ENCODE measurements around the gene CYP1A2. TPM values are rescaled to one million over a fixed set of nuclear protein-coding genes. Genes with fewer than 3 reads are reported as not detected.

The CYP1A2 gene
- total RNA-seq, 3 donors from 2014 or later (not counting 1 experiment from before 2014, with no cell fraction given) = not detected

GRCh38 chr15:74783072-74783807 is 34.6 kb downstream of the CYP1A2 start:
- Mint-ChIP-seq H3K9me3 (no peaks in the 10 kb centered on the region), H3K36me3 (no peaks in the 10 kb centered on the region), H3K27me3 (ENCODE audit: low read depth in 2 of 2) (no peaks in the 10 kb centered on the region), H3K4me3 (peak overlapping the region; percentile 97), H3K27ac (peak overlapping the region; percentile 95 to 100), H3K4me1 (peaks cover 81 to 90% of the 10 kb centered on the region in 2 donors)
- intact Hi-C loops (cut with micrococcal nuclease) = loop anchor here (10.0 kb wide), 2 partner anchors 422 to 672 kb away; partner anchors contain the start of genes C15orf39 and SIN3A
- Histone ChIP-seq H3K4me1 (ENCODE audit: control insufficient read depth, insufficient read depth, low read length) (peaks cover 87% of the 10 kb centered on the region), H3K9me3 (ENCODE audit: control insufficient read depth, insufficient read depth, low read length) (no peaks in the 10 kb centered on the region), H3K27ac (ENCODE audit: low read length) (peak overlapping the region; percentile 94), H3K36me3 (ENCODE audit: control insufficient read depth, insufficient read depth, low read length) (peaks cover 3% of the 10 kb centered on the region), H3K4me3 (ENCODE audit: low read length) (peak overlapping the region; percentile 92), H3K27me3 (ENCODE audit: control insufficient read depth, insufficient read depth, low read length) (no peaks in the 10 kb centered on the region)
- ATAC-seq (no peak), DNase-seq (peak in 1 of 2 donors; percentile 48)
- no peak for TF ChIP-seq CTCF (IDR thresholded peaks at IDR 0.05)
- WGBS (ENCODE audit: insufficient coverage) = 0% methylated on average over 13 of the region's 13 CpGs

GRCh38 chr15:74783808-74784175 is 35.1 kb downstream of the CYP1A2 start:
- Mint-ChIP-seq H3K4me1 (peaks cover 80 to 90% of the 10 kb centered on the region in 2 donors), H3K27ac (peak overlapping the region; percentile 95 to 100), H3K4me3 (peak overlapping the region; percentile 97), H3K9me3 (no peaks in the 10 kb centered on the region), H3K27me3 (ENCODE audit: low read depth in 2 of 2) (no peaks in the 10 kb centered on the region), H3K36me3 (no peaks in the 10 kb centered on the region)
- intact Hi-C loops (cut with micrococcal nuclease) = loop anchor here (10.0 kb wide), 2 partner anchors 421 to 671 kb away; partner anchors contain the start of genes C15orf39 and SIN3A
- Histone ChIP-seq H3K4me3 (ENCODE audit: low read length) (peak overlapping the region; percentile 92), H3K4me1 (ENCODE audit: control insufficient read depth, insufficient read depth, low read length) (peaks cover 87% of the 10 kb centered on the region), H3K27me3 (ENCODE audit: control insufficient read depth, insufficient read depth, low read length) (no peaks in the 10 kb centered on the region), H3K27ac (ENCODE audit: low read length) (peak overlapping the region; percentile 94), H3K9me3 (ENCODE audit: control insufficient read depth, insufficient read depth, low read length) (no peaks in the 10 kb centered on the region), H3K36me3 (ENCODE audit: control insufficient read depth, insufficient read depth, low read length) (peaks cover 3% of the 10 kb centered on the region)
- DNase-seq (peak in 1 of 2 donors; percentile 43), ATAC-seq (no peak)
- 2% methylated on average over 3 of the region's 3 CpGs for WGBS (ENCODE audit: insufficient coverage)
- no peak for TF ChIP-seq CTCF (IDR thresholded peaks at IDR 0.05)

GRCh38 chr15:74784426-74785193 is 36.0 kb downstream of the CYP1A2 start:
- Mint-ChIP-seq H3K4me1 (peaks cover 80 to 90% of the 10 kb centered on the region in 2 donors), H3K27me3 (ENCODE audit: low read depth in 2 of 2) (no peaks in the 10 kb centered on the region), H3K4me3 (peak overlapping the region; percentile 97), H3K27ac (peak overlapping the region; percentile 95 to 100), H3K36me3 (no peaks in the 10 kb centered on the region), H3K9me3 (no peaks in the 10 kb centered on the region)
- peak; percentile 2 for TF ChIP-seq CTCF (IDR thresholded peaks at IDR 0.05)
- 6% methylated on average over 8 of the region's 8 CpGs for WGBS (ENCODE audit: insufficient coverage)
- Histone ChIP-seq H3K9me3 (ENCODE audit: control insufficient read depth, insufficient read depth, low read length) (no peaks in the 10 kb centered on the region), H3K27me3 (ENCODE audit: control insufficient read depth, insufficient read depth, low read length) (no peaks in the 10 kb centered on the region), H3K4me3 (ENCODE audit: low read length) (peak overlapping the region; percentile 92), H3K36me3 (ENCODE audit: control insufficient read depth, insufficient read depth, low read length) (peaks cover 3% of the 10 kb centered on the region), H3K27ac (ENCODE audit: low read length) (peak overlapping the region; percentile 94), H3K4me1 (ENCODE audit: control insufficient read depth, insufficient read depth, low read length) (peaks cover 90% of the 10 kb centered on the region)
- ATAC-seq (no peak), DNase-seq (no peak)
- intact Hi-C loops (cut with micrococcal nuclease) = loop anchor here (1.0 to 10.0 kb wide), 5 partner anchors 7 to 670 kb away; partner anchors contain the start of genes C15orf39, COX5A, SIN3A and ULK3

All from natural killer cell (primary cell).